ENCODE measurements around the gene TPP1.

Gene TPP1

GRCh38 chr11:6612213-6613041 lies 6.8 kb downstream of the TPP1 start, which contains the start of gene TAF10:
TSS of gene TAF10 (minus strand) at chr11:6612216. CDS start at chr11:6612189, 27 bp downstream.
- DNase-seq (ENCODE audit: low read depth in 3 of 3, low spot score in 1 of 3), result peak; percentile 80 to 94 (median 88)

- DNase-seq (ENCODE audit: low read depth in 3 of 3, low spot score in 1 of 3), result no peak
Observed at GRCh38 chr11:6611963-6612212, 7.3 kb downstream of the TPP1 start.

GRCh38 chr11:6611092-6611962 lies 7.9 kb downstream of the TPP1 start:
- no peak for DNase-seq (ENCODE audit: low read depth in 3 of 3, low spot score in 1 of 3)

- DNase-seq (ENCODE audit: low read depth in 3 of 3, low spot score in 1 of 3), result no peak
Observed at GRCh38 chr11:6610591-6610990, 8.6 kb downstream of the TPP1 start.

- DNase-seq (ENCODE audit: low read depth in 3 of 3, low spot score in 1 of 3), result no peak
Observed at GRCh38 chr11:6609502-6610015, 9.7 kb downstream of the TPP1 start.

- no peak for DNase-seq (ENCODE audit: low read depth in 3 of 3, low spot score in 1 of 3)
Observed at GRCh38 chr11:6608726-6609501, 10.3 kb downstream of the TPP1 start.

GRCh38 chr11:6608011-6608410 lies 11.2 kb downstream of the TPP1 start:
- DNase-seq (ENCODE audit: low read depth in 3 of 3, low spot score in 1 of 3), result no peak

GRCh38 chr11:6607190-6607795 lies 11.9 kb downstream of the TPP1 start:
- no peak for DNase-seq (ENCODE audit: low read depth in 3 of 3, low spot score in 1 of 3)

- DNase-seq (ENCODE audit: low read depth in 3 of 3, low spot score in 1 of 3), result no peak
Observed at GRCh38 chr11:6606471-6607189, 12.6 kb downstream of the TPP1 start.

GRCh38 chr11:6604790-6605189 lies 14.4 kb downstream of the TPP1 start:
- DNase-seq (ENCODE audit: low read depth in 3 of 3, low spot score in 1 of 3), result no peak

GRCh38 chr11:6604081-6604626 lies 15.1 kb downstream of the TPP1 start:
- no peak for DNase-seq (ENCODE audit: low read depth in 3 of 3, low spot score in 1 of 3)

GRCh38 chr11:6603287-6604080 lies 15.7 kb downstream of the TPP1 start, which contains the start of the genes ILK and RRP8:
TSS of gene ILK (plus strand) at chr11:6603774. CDS start at chr11:6604272, 498 bp downstream.
TSS of gene RRP8 (minus strand) at chr11:6603616. CDS start at chr11:6603502, 114 bp downstream.
- DNase-seq (ENCODE audit: low read depth in 3 of 3, low spot score in 1 of 3), result peak; percentile 63 to 71 (median 71)

GRCh38 chr11:6602096-6602940 lies 16.9 kb downstream of the TPP1 start:
- no peak for DNase-seq (ENCODE audit: low read depth in 3 of 3, low spot score in 1 of 3)

- DNase-seq (ENCODE audit: low read depth in 3 of 3, low spot score in 1 of 3), result no peak
Observed at GRCh38 chr11:6601041-6601461, 18.2 kb downstream of the TPP1 start.

- DNase-seq (ENCODE audit: low read depth in 3 of 3, low spot score in 1 of 3), result no peak
Observed at GRCh38 chr11:6599881-6600390, 19.3 kb downstream of the TPP1 start.

- DNase-seq (ENCODE audit: low read depth in 3 of 3, low spot score in 1 of 3), result no peak
Observed at GRCh38 chr11:6599449-6599848, 19.8 kb downstream of the TPP1 start.

GRCh38 chr11:6598555-6598954 lies 20.7 kb downstream of the TPP1 start:
- DNase-seq (ENCODE audit: low read depth in 3 of 3, low spot score in 1 of 3), result no peak

Measured in stimulated activated CD4-positive, alpha-beta T cell treated with anti-CD3 and anti-CD28 coated beads, TNF-alpha, amount 100 ng/mL, for 1 hour (primary cell).